HepG2 (cell line): ENCODE data around the gene ZNF638. TPM values are rescaled to one million over a fixed set of nuclear protein-coding genes. Genes with fewer than 3 reads are reported as not detected.

ENCODE experiments used
- ATAC-seq: fragments of 200-7000 bp; cut with Tn5 transposase; 3 replicates; pipeline ENCODE4 v1.9.1; 2020; ENCODE audit warnings: mild to moderate bottlenecking, moderate library complexity
- BruUV-seq: library from RNA; stranded (reverse); fragments of 400-500 nt; replicated peaks from 2 replicates; lab custom pipeline; 2021; lab: Mats Ljungman, UMichigan
- CTCF ChIA-PET: fragments of 300-600 bp; formaldehyde crosslinking; extraction: SDS; loops from one replicate; lab custom pipeline; 2021; ENCODE audit warnings: low total read pairs, inconsistent platforms, low intra/inter-chr PET ratio; lab: Yijun Ruan, JAX
- POLR2A ChIA-PET: fragments of 350-600 bp; sonication (Branson Sonifier 250); formaldehyde crosslinking; loops from one replicate; lab custom pipeline; 2020; ENCODE audit warnings: antibody characterized with exemption, inconsistent platforms; lab: Yijun Ruan, JAX
- DNase-seq: peaks from one replicate; pipeline ENCODE4 v3.0.0-alpha.2; 2015; ENCODE audit warnings: low spot score
- FAIRE-seq: peaks from 3 replicates; lab custom pipeline; 2011; peaks lifted over from hg19 to GRCh38; lab: Jason Lieb, UNC
- H2AFZ ChIP-seq: one replicate; pipeline ENCODE4 v1.6.1; 2011; ENCODE audit warnings: low read length, inconsistent platforms
- H3K27ac ChIP-seq: fragments of 300-600 bp; 3 replicates; pipeline ENCODE4 v1.8.0; 2011; ENCODE audit warnings: mixed run types, mild to moderate bottlenecking, mixed read lengths, low read length, inconsistent platforms; ENCODE audit not compliant: insufficient read depth; ENCODE audit errors: extremely low read length
- H3K27me3 ChIP-seq, 2 experiments: fragments of 200-600 bp in 1 of 2; 2 replicates in 1 of 2; 3 replicates in 1 of 2; pipeline versions ENCODE4 v1.6.0 to v1.8.0; 2011; ENCODE audit warnings: low read length in 2 of 2, mild to moderate bottlenecking in 2 of 2, moderate library complexity in 2 of 2, inconsistent platforms in 1 of 2; ENCODE audit not compliant: insufficient read depth in 2 of 2, control insufficient read depth in 1 of 2
- H3K36me3 ChIP-seq, 2 experiments: fragments of 200-600 bp in 1 of 2; replicated peaks in 1 of 2; 2 replicates in 1 of 2; 3 replicates in 1 of 2; pipeline versions ENCODE4 v1.5.1 to v1.8.0; 2011; ENCODE audit warnings: low read length in 2 of 2, inconsistent platforms in 1 of 2; ENCODE audit not compliant: insufficient read depth in 2 of 2, control insufficient read depth in 1 of 2
- H3K4me1 ChIP-seq: 2 replicates; pipeline ENCODE4 v1.5.1; 2012; ENCODE audit warnings: low read length, inconsistent platforms; ENCODE audit not compliant: insufficient read depth
- H3K4me2 ChIP-seq: 2 replicates; pipeline ENCODE4 v1.6.0; 2011; ENCODE audit warnings: low read depth, low read length, inconsistent platforms
- H3K4me3 ChIP-seq, 3 experiments: fragments of 200-600 bp in 1 of 3; sonication (generic), shearing (Covaris generic) in 1 of 3; replicated peaks in 1 of 3; 2 replicates each; pipeline ENCODE4 v1.5.1; 2011 to 2016; ENCODE audit warnings: low read length in 3 of 3, inconsistent platforms in 2 of 3, low read depth in 2 of 3, mild to moderate bottlenecking in 2 of 3, control low read depth in 1 of 3, mixed read lengths in 1 of 3; ENCODE audit not compliant: insufficient read depth in 1 of 3
- H3K79me2 ChIP-seq: one replicate; pipeline ENCODE4 v1.6.1; 2011; ENCODE audit warnings: low read length, inconsistent platforms; ENCODE audit not compliant: insufficient read depth
- H3K9ac ChIP-seq: 2 replicates; pipeline ENCODE4 v1.6.0; 2011; ENCODE audit warnings: mild to moderate bottlenecking, low read depth, low read length, inconsistent platforms; ENCODE audit not compliant: insufficient read depth
- H3K9me3 ChIP-seq: 2 replicates; pipeline ENCODE4 v1.5.1; 2012; ENCODE audit warnings: mild to moderate bottlenecking, low read length
- H4K20me1 ChIP-seq: 2 replicates; pipeline ENCODE4 v1.6.0; 2011; ENCODE audit warnings: inconsistent platforms, mild to moderate bottlenecking, low read length, moderate library complexity; ENCODE audit not compliant: insufficient read depth
- ASH2L ChIP-seq: fragments of 300-600, 200-600 bp; sonication (generic); IDR thresholded peaks from 2 replicates; pipeline ENCODE4 v1.7.0; 2017; ENCODE audit warnings: low read depth, mild to moderate bottlenecking, moderate library complexity, mixed read lengths, low read length; ENCODE audit not compliant: insufficient read length
- JUN ChIP-seq: sonication (generic); formaldehyde crosslinking; IDR thresholded peaks from 2 replicates; pipeline ENCODE4 v1.4.0; 2020; ENCODE audit warnings: mild to moderate bottlenecking, missing genetic modification reagents
- NFIC ChIP-seq: IDR thresholded peaks from 2 replicates; pipeline ENCODE4 v1.6.1; 2012; ENCODE audit warnings: mild to moderate bottlenecking, low read length, inconsistent platforms
- ZNF124 ChIP-seq: sonication (generic); formaldehyde crosslinking; IDR thresholded peaks from 2 replicates; pipeline ENCODE4 v1.4.0; 2020; ENCODE audit warnings: missing genetic modification reagents
- ZNF614 ChIP-seq: IDR thresholded peaks from 2 replicates; pipeline ENCODE4 v1.6.1; 2018; ENCODE audit warnings: missing biosample characterization, missing genetic modification reagents, inconsistent platforms, borderline replicate concordance
- ZNF746 ChIP-seq: sonication (generic); formaldehyde crosslinking; IDR thresholded peaks from 2 replicates; pipeline ENCODE4 v1.8.0; 2022; ENCODE audit warnings: mild to moderate bottlenecking, missing genetic modification reagents
- WGBS: methylation state at CpG from one replicate; pipeline ENCODE4 v1.1.6; 2017; ENCODE audit warnings: low lambda C conversion rate; 5-methylcytosine and 5-hydroxymethylcytosine counted together
- in situ Hi-C: cut with HindIII; loops from 2 replicates; pipeline ENCODE4 v1.10.0; 2017; ENCODE audit warnings: low pct_unique_long_range_greater_than_20kb; ENCODE audit not compliant: extremely low pct_ligation_motif_present
- intact Hi-C: fragments of 100-400 bp; cut with micrococcal nuclease; formaldehyde crosslinking; loops from one replicate; pipeline ENCODE4 v1.10.0; 2022; ENCODE audit not compliant: unreplicated experiment
- polyA plus RNA-seq, 8 experiments: library from polyadenylated mRNA; depleted of rRNA in 3 of 8; stranded (reverse) in 7 of 8; unstranded in 1 of 8; fragments of >200 nt; fragmentation: Illumina TruSeq in 4 of 8; extraction: Trizol in 4 of 8; gene quantifications; 2 replicates each; pipeline versions ENCODE4 v1.2.1 to v1.2.3, GENCODE V29; 2011 to 2016; ENCODE audit warnings: low read depth in 4 of 8, missing spikeins in 1 of 8, mixed read lengths in 1 of 8; ENCODE audit not compliant: insufficient read depth in 1 of 8
- total RNA-seq, 5 experiments: library from RNA; depleted of rRNA; stranded (reverse); fragments of >200 nt; fragmentation: Illumina TruSeq; extraction: Trizol; gene quantifications; 2 replicates each; pipeline ENCODE4 v1.2.3, GENCODE V29; 2016; ENCODE audit warnings: low read depth in 1 of 5
- TF ChIP-seq, protein P1 (sequence below): sonication (generic); formaldehyde crosslinking; IDR thresholded peaks from 2 replicates; pipeline ENCODE4 v1.5.0; 2020; ENCODE audit warnings: missing genetic modification reagents
- TF ChIP-seq, protein P2 (sequence below): IDR thresholded peaks from 2 replicates; pipeline ENCODE4 v1.6.1; 2016; ENCODE audit warnings: missing compliant biosample characterization, missing genetic modification reagents, borderline replicate concordance
- TF ChIP-seq, protein P3 (sequence below): sonication (generic); formaldehyde crosslinking; IDR thresholded peaks from 2 replicates; pipeline ENCODE4 v1.4.0; 2020; ENCODE audit warnings: mild to moderate bottlenecking, missing genetic modification reagents
- TF ChIP-seq, protein P4 (sequence below): sonication (generic); formaldehyde crosslinking; IDR thresholded peaks from 2 replicates; pipeline ENCODE4 v1.4.0; 2020; ENCODE audit warnings: missing genetic modification reagents
- TF ChIP-seq, protein P5 (sequence below): sonication (generic); formaldehyde crosslinking; IDR thresholded peaks from 2 replicates; pipeline ENCODE4 v1.8.1; 2023; ENCODE audit warnings: missing genetic modification reagents, mild to moderate bottlenecking, borderline replicate concordance
- TF ChIP-seq, protein P6 (sequence below): sonication (generic); formaldehyde crosslinking; IDR thresholded peaks from 2 replicates; pipeline ENCODE4 v1.9.0; 2021; ENCODE audit warnings: missing genetic modification reagents, mild to moderate bottlenecking, borderline replicate concordance
- TF ChIP-seq, protein P7 (sequence below): sonication (generic); formaldehyde crosslinking; conservative IDR thresholded peaks from 2 replicates; pipeline ENCODE4 v1.8.0; 2022; ENCODE audit warnings: missing genetic modification reagents

Gene ZNF638
- total and polyA plus RNA-seq, 2 of the 13 experiments (the other 11 are each of a cell fraction or from before 2014, with no cell fraction given) = 92.7 to 144 TPM

DNA sequence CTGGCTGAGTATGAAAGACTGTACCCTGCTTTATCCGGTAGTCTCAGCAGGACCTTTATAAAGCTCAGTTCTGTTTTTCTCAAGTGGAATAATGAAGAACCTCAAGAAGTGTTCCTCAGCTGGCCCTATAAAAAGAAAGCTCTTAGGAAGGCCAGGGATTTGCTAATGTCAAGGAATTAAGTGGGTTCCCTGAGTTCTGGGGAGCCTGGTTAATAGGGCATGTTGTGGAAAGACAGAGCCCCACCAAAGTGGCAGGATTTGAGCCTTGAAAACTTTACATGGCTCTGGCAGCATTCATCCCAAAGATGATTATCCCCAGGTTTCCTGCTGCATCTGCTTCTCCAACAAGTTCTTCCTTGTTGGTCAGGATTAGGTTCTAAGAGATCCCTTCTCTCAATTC lies 114.9 kb downstream of the ZNF638 start:
- Histone ChIP-seq H4K20me1 (no peaks in the 10 kb centered on the region), H3K4me3 (no peak overlapping the region), H3K9ac (no peak overlapping the region), H3K9me3 (no peaks in the 10 kb centered on the region), H3K27me3 (peaks cover 0 to 3% of the 10 kb centered on the region in 2 experiments; a peak in 1 of 5 replicates), H3K27ac (no peak overlapping the region), H3K4me2 (no peak overlapping the region), H3K36me3 (no peaks in the 10 kb centered on the region), H2AFZ (no peak overlapping the region), H3K79me2 (no peaks in the 10 kb centered on the region), H3K4me1 (peaks cover 10% of the 10 kb centered on the region)
- DNase-seq (no peak), ATAC-seq (no peak; the same call in 2 of the 3 replicates), FAIRE-seq (no peak)
- ChIA-PET CTCF (no interaction called here), POLR2A (no interaction called here)
- BruUV-seq = no TSS peak
- in situ Hi-C loops = no loop called here
- WGBS = 100% methylated on average over 1 of the region's 1 CpG
- intact Hi-C loops = no loop called here
- TF ChIP-seq, protein P1, sequence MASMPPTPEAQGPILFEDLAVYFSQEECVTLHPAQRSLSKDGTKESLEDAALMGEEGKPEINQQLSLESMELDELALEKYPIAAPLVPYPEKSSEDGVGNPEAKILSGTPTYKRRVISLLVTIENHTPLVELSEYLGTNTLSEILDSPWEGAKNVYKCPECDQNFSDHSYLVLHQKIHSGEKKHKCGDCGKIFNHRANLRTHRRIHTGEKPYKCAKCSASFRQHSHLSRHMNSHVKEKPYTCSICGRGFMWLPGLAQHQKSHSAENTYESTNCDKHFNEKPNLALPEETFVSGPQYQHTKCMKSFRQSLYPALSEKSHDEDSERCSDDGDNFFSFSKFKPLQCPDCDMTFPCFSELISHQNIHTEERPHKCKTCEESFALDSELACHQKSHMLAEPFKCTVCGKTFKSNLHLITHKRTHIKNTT (CRISPR knock-in tag) = no peak
- TF ChIP-seq ASH2L (no peak), JUN (no peak), ZNF746 (no peak), ZNF614 (CRISPR knock-in tag) (no peak), ZNF124 (CRISPR knock-in tag) (no peak), NFIC (no peak)
- TF ChIP-seq, protein P2, sequence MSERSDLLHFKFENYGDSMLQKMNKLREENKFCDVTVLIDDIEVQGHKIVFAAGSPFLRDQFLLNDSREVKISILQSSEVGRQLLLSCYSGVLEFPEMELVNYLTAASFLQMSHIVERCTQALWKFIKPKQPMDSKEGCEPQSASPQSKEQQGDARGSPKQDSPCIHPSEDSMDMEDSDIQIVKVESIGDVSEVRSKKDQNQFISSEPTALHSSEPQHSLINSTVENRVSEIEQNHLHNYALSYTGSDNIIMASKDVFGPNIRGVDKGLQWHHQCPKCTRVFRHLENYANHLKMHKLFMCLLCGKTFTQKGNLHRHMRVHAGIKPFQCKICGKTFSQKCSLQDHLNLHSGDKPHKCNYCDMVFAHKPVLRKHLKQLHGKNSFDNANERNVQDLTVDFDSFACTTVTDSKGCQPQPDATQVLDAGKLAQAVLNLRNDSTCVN (CRISPR knock-in tag) = no peak
- TF ChIP-seq, protein P3, sequence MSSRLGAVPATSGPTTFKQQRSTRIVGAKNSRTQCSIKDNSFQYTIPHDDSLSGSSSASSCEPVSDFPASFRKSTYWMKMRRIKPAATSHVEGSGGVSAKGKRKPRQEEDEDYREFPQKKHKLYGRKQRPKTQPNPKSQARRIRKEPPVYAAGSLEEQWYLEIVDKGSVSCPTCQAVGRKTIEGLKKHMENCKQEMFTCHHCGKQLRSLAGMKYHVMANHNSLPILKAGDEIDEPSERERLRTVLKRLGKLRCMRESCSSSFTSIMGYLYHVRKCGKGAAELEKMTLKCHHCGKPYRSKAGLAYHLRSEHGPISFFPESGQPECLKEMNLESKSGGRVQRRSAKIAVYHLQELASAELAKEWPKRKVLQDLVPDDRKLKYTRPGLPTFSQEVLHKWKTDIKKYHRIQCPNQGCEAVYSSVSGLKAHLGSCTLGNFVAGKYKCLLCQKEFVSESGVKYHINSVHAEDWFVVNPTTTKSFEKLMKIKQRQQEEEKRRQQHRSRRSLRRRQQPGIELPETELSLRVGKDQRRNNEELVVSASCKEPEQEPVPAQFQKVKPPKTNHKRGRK (CRISPR knock-in tag) = no peak
- TF ChIP-seq, protein P4, sequence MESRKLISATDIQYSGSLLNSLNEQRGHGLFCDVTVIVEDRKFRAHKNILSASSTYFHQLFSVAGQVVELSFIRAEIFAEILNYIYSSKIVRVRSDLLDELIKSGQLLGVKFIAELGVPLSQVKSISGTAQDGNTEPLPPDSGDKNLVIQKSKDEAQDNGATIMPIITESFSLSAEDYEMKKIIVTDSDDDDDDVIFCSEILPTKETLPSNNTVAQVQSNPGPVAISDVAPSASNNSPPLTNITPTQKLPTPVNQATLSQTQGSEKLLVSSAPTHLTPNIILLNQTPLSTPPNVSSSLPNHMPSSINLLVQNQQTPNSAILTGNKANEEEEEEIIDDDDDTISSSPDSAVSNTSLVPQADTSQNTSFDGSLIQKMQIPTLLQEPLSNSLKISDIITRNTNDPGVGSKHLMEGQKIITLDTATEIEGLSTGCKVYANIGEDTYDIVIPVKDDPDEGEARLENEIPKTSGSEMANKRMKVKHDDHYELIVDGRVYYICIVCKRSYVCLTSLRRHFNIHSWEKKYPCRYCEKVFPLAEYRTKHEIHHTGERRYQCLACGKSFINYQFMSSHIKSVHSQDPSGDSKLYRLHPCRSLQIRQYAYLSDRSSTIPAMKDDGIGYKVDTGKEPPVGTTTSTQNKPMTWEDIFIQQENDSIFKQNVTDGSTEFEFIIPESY (CRISPR knock-in tag) = no peak
- TF ChIP-seq, protein P5, sequence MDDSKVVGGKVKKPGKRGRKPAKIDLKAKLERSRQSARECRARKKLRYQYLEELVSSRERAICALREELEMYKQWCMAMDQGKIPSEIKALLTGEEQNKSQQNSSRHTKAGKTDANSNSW (CRISPR knock-in tag) = no peak
- TF ChIP-seq, protein P6, sequence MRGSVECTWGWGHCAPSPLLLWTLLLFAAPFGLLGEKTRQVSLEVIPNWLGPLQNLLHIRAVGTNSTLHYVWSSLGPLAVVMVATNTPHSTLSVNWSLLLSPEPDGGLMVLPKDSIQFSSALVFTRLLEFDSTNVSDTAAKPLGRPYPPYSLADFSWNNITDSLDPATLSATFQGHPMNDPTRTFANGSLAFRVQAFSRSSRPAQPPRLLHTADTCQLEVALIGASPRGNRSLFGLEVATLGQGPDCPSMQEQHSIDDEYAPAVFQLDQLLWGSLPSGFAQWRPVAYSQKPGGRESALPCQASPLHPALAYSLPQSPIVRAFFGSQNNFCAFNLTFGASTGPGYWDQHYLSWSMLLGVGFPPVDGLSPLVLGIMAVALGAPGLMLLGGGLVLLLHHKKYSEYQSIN = no peak
- TF ChIP-seq, protein P7, sequence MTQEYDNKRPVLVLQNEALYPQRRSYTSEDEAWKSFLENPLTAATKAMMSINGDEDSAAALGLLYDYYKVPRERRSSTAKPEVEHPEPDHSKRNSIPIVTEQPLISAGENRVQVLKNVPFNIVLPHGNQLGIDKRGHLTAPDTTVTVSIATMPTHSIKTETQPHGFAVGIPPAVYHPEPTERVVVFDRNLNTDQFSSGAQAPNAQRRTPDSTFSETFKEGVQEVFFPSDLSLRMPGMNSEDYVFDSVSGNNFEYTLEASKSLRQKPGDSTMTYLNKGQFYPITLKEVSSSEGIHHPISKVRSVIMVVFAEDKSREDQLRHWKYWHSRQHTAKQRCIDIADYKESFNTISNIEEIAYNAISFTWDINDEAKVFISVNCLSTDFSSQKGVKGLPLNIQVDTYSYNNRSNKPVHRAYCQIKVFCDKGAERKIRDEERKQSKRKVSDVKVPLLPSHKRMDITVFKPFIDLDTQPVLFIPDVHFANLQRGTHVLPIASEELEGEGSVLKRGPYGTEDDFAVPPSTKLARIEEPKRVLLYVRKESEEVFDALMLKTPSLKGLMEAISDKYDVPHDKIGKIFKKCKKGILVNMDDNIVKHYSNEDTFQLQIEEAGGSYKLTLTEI (CRISPR knock-in tag) = no peak
